OCI-LY3 (cell line): Measurements from ENCODE around the gene UBE2D1.

Experiments used
- H2AFZ ChIP-seq: fragments of 200-600, 300-600 bp; shearing (Covaris generic); 2 replicates; pipeline ENCODE4 v1.6.0; 2014; ENCODE audit warnings: antibody characterized with exemption, low read depth, low read length
- H3K27ac ChIP-seq: fragments of 200-600, 300-600 bp; sonication (generic); 2 replicates; pipeline ENCODE4 v1.5.1; 2014; ENCODE audit warnings: mild to moderate bottlenecking, low read length, moderate library complexity, mixed read lengths
- H3K27me3 ChIP-seq: fragments of 200-600, 300-600 bp; sonication (generic); 2 replicates; pipeline ENCODE4 v1.6.1; 2014; ENCODE audit warnings: low read depth, low read length, mixed read lengths
- H3K36me3 ChIP-seq: fragments of 200-600, 300-600 bp; sonication (generic); replicated peaks from 2 replicates; pipeline ENCODE3; 2014; ENCODE audit warnings: low read depth, low read length, mixed read lengths
- H3K4me1 ChIP-seq: fragments of 300-600, 200-600 bp; sonication (generic); 2 replicates; pipeline ENCODE4 v1.6.1; 2014; ENCODE audit warnings: low read length, mixed read lengths
- H3K4me2 ChIP-seq: fragments of 200-600, 300-600 bp; sonication (generic); 2 replicates; pipeline ENCODE4 v1.6.1; 2014; ENCODE audit warnings: low read length, mixed read lengths
- H3K4me3 ChIP-seq: fragments of 300-600, 200-600 bp; sonication (generic); 2 replicates; pipeline ENCODE4 v1.5.1; 2014; ENCODE audit warnings: antibody characterized with exemption, mild to moderate bottlenecking, low read length, moderate library complexity
- H3K79me2 ChIP-seq: fragments of 300-600, 200-600 bp; shearing (Covaris generic); 2 replicates; pipeline ENCODE4 v1.6.1; 2014; ENCODE audit warnings: mild to moderate bottlenecking, low read length, mixed read lengths
- H3K9ac ChIP-seq: fragments of 300-600, 200-600 bp; shearing (Covaris generic); 2 replicates; pipeline ENCODE4 v1.6.0; 2014; ENCODE audit warnings: mild to moderate bottlenecking, low read length, moderate library complexity
- H3K9me3 ChIP-seq: fragments of 200-600, 300-600 bp; shearing (Covaris generic); 2 replicates; pipeline ENCODE4 v1.6.1; 2014; ENCODE audit warnings: low read length, mixed read lengths; ENCODE audit not compliant: insufficient read depth
- H4K20me1 ChIP-seq: fragments of 200-600, 300-600 bp; sonication (generic); 2 replicates; pipeline ENCODE4 v1.6.1; 2016; ENCODE audit warnings: low read length, mixed read lengths; ENCODE audit not compliant: insufficient read depth
- EZH2phosphoT487 ChIP-seq: fragments of 200-600 bp; shearing (Covaris generic); IDR thresholded peaks from 2 replicates; pipeline ENCODE4 v1.6.1; 2018; ENCODE audit warnings: antibody characterized with exemption, mixed run types, low read depth
- TF ChIP-seq, protein P1 (sequence below): fragments of 200-600, 300-600 bp; sonication (generic); IDR thresholded peaks from 2 replicates; pipeline ENCODE4 v1.5.1; 2014; ENCODE audit warnings: antibody characterized with exemption, low read length, low read depth

UBE2D1 gene

GRCh38 chr10:58319599-58319998 lies 15.2 kb upstream of the UBE2D1 start:
- Histone ChIP-seq H3K79me2 (no peaks in the 10 kb centered on the region), H3K4me2 (no peak overlapping the region), H2AFZ (no peak overlapping the region), H3K4me3 (no peak overlapping the region), H3K27me3 (no peaks in the 10 kb centered on the region), H3K9ac (no peak overlapping the region), H3K4me1 (peaks cover 12% of the 10 kb centered on the region), H3K36me3 (no peaks in the 10 kb centered on the region), H4K20me1 (no peaks in the 10 kb centered on the region), H3K27ac (no peak overlapping the region), H3K9me3 (no peaks in the 10 kb centered on the region)
- TF ChIP-seq EZH2phosphoT487: no peak
- TF ChIP-seq, protein P1, sequence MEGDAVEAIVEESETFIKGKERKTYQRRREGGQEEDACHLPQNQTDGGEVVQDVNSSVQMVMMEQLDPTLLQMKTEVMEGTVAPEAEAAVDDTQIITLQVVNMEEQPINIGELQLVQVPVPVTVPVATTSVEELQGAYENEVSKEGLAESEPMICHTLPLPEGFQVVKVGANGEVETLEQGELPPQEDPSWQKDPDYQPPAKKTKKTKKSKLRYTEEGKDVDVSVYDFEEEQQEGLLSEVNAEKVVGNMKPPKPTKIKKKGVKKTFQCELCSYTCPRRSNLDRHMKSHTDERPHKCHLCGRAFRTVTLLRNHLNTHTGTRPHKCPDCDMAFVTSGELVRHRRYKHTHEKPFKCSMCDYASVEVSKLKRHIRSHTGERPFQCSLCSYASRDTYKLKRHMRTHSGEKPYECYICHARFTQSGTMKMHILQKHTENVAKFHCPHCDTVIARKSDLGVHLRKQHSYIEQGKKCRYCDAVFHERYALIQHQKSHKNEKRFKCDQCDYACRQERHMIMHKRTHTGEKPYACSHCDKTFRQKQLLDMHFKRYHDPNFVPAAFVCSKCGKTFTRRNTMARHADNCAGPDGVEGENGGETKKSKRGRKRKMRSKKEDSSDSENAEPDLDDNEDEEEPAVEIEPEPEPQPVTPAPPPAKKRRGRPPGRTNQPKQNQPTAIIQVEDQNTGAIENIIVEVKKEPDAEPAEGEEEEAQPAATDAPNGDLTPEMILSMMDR: no peak

GRCh38 chr10:58320351-58321049 lies 14.3 kb upstream of the UBE2D1 start:
- Histone ChIP-seq H3K36me3 (no peaks in the 10 kb centered on the region), H3K27ac (no peak overlapping the region), H4K20me1 (no peaks in the 10 kb centered on the region), H3K4me3 (no peak overlapping the region), H3K4me1 (peaks cover 12% of the 10 kb centered on the region), H3K4me2 (no peak overlapping the region), H3K27me3 (no peaks in the 10 kb centered on the region), H3K9me3 (no peaks in the 10 kb centered on the region), H2AFZ (no peak overlapping the region), H3K9ac (no peak overlapping the region), H3K79me2 (no peaks in the 10 kb centered on the region)
- TF ChIP-seq, protein P1: no peak
- TF ChIP-seq EZH2phosphoT487: no peak

DNA sequence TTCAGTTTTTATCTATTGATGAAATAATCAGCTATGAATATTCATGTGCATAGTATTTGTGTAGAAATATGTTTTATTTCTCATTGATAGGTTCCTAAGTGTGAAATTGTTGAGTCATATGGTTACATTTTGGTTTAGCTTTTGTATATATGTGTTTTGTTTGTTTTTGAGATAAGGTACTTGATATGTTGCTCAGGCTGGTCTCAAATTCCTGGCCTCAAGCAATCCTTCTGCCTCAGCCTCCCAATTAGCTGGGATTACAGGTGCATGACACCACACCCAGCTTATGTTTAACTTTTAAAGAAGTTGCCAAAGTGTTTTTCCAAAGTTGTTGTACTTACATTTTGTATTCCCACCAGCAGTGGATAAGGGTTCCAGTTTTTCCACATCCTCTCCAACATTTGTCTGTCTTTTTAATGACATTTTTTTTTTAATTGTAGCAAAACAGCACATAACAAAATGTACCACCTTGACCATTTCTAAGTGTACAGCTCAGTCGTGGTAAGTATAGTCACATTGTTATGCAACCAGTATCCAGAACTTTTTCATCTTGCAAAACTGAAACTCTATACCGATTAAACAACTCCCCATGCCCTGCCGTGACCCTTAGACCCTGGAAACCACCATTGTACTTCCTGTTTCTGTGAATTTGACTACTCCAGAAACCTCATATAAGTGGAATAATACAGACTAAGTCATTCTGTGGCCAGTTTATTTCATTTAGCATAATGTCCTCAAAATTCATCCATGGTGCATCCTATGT lies 12.6 kb upstream of the UBE2D1 start:
- peak overlapping the region; percentile 16; the same call in 1 of the 2 replicates for H3K4me3 ChIP-seq
- H3K9ac ChIP-seq: no peak overlapping the region

DNA sequence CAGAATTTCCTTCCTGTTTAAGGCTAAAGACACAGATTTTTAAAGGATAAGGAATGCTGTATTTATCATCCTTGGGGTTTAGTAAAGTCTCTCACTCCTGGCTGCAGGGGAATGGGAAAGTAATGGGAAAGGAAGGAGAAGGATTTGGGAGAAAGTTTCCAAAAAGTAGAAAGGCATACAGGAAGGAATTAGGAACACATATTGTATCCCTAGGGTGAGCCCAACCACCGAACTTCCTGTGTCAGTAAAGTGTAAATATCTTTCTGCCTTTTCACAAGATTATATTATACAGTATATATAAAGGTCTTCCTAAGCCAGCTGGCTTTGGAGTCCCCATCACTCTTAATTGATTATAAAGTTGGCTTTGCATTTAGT lies 12.0 kb upstream of the UBE2D1 start:
- Histone ChIP-seq H3K4me3 (peak overlapping the region; percentile 16; the same call in 1 of the 2 replicates), H3K4me2 (peak overlapping the region; percentile 73), H2AFZ (0 out of 2 replicates have a peak overlapping the region, but pooled peaks have one; percentile 54), H3K27me3 (no peaks in the 10 kb centered on the region), H3K27ac (no peak overlapping the region), H3K79me2 (no peaks in the 10 kb centered on the region), H3K36me3 (no peaks in the 10 kb centered on the region), H3K9ac (no peak overlapping the region), H3K9me3 (no peaks in the 10 kb centered on the region), H3K4me1 (peaks cover 12% of the 10 kb centered on the region), H4K20me1 (no peaks in the 10 kb centered on the region)
- TF ChIP-seq, protein P1: no peak

More for the DNA sequence above, 12.6 kb upstream of the UBE2D1 start:
- H3K27ac ChIP-seq: no peak overlapping the region
- peaks cover 12% of the 10 kb centered on the region for H3K4me1 ChIP-seq
- no peak for TF ChIP-seq EZH2phosphoT487
- TF ChIP-seq, protein P1: no peak
- H3K27me3 ChIP-seq: no peaks in the 10 kb centered on the region
- 0 out of 2 replicates have a peak overlapping the region, but pooled peaks have one; percentile 54 for H2AFZ ChIP-seq
- no peaks in the 10 kb centered on the region for H3K36me3 ChIP-seq
- no peaks in the 10 kb centered on the region for H3K9me3 ChIP-seq
- H3K79me2 ChIP-seq: no peaks in the 10 kb centered on the region
- H4K20me1 ChIP-seq: no peaks in the 10 kb centered on the region
- H3K4me2 ChIP-seq: peak overlapping the region; percentile 73
